SK-N-SH treated with all-trans-retinoic acid at 6 μM for 48 hours (cell line): ENCODE data around the gene PRSS33.

Experiments
- ATAC-seq: fragments of 200-7000 bp; cut with Tn5 transposase; 3 replicates; pipeline ENCODE4 v1.9.1; 2020; ENCODE audit warnings: mild to moderate bottlenecking, moderate library complexity
- ARNTL ChIP-seq: fragments of 450-650 bp; formaldehyde crosslinking; IDR thresholded peaks from 2 replicates; pipeline ENCODE4 v1.5.0; 2020; ENCODE audit warnings: low read depth, mild to moderate bottlenecking, moderate library complexity, borderline replicate concordance
- BACH2 ChIP-seq: fragments of 250-450 bp; sonication (Bioruptor Pico); IDR thresholded peaks from 2 replicates; pipeline ENCODE4 v1.9.0; 2021; ENCODE audit warnings: mild to moderate bottlenecking, borderline replicate concordance
- CSDC2 ChIP-seq: fragments of 250-450 bp; sonication (Bioruptor Pico); IDR thresholded peaks from 2 replicates; pipeline ENCODE4 v1.5.0; 2020; ENCODE audit warnings: mild to moderate bottlenecking, moderate library complexity
- ESRRG ChIP-seq: fragments of 250-450 bp; sonication (Bioruptor Pico); IDR thresholded peaks from 2 replicates; pipeline ENCODE4 v1.6.1; 2021; ENCODE audit warnings: mild to moderate bottlenecking
- GLIS3 ChIP-seq: fragments of 250-450 bp; sonication (Bioruptor Pico); IDR thresholded peaks from 2 replicates; pipeline ENCODE4 v1.5.0; 2020; ENCODE audit warnings: mild to moderate bottlenecking, moderate library complexity
- ISL1 ChIP-seq: fragments of 250-450 bp; sonication (Bioruptor Pico); IDR thresholded peaks from 2 replicates; pipeline ENCODE4 v2.1.2; 2022; ENCODE audit warnings: mild to moderate bottlenecking, moderate library complexity
- OSR1 ChIP-seq: fragments of 250-450 bp; sonication (Bioruptor Pico); IDR thresholded peaks from 2 replicates; pipeline ENCODE4 v1.8.0; 2022; ENCODE audit warnings: moderate library complexity, mild to moderate bottlenecking, inconsistent platforms
- PPARA ChIP-seq: fragments of 250-450 bp; sonication (Bioruptor Pico); IDR thresholded peaks from 2 replicates; pipeline ENCODE4 v1.5.0; 2020; ENCODE audit warnings: mild to moderate bottlenecking, borderline replicate concordance
- RARB ChIP-seq: fragments of 250-450 bp; sonication (Bioruptor Pico); IDR thresholded peaks from 2 replicates; pipeline ENCODE4 v1.8.0; 2021; ENCODE audit warnings: mild to moderate bottlenecking, moderate library complexity
- TCF4 ChIP-seq: fragments of 250-450 bp; sonication (Bioruptor Pico); IDR thresholded peaks from 2 replicates; pipeline ENCODE4 v1.8.0; 2021; ENCODE audit warnings: mild to moderate bottlenecking, moderate library complexity, borderline replicate concordance
- TOX ChIP-seq: fragments of 250-450 bp; sonication (Bioruptor Pico); IDR thresholded peaks from 2 replicates; pipeline ENCODE4 v1.8.0; 2021; ENCODE audit warnings: mild to moderate bottlenecking, moderate library complexity, borderline replicate concordance
- ZC3H10 ChIP-seq: fragments of 250-450 bp; sonication (Bioruptor Pico); IDR thresholded peaks from 2 replicates; pipeline ENCODE4 v1.5.1; 2021; ENCODE audit warnings: mild to moderate bottlenecking, moderate library complexity
- ZFP3 ChIP-seq: fragments of 250-450 bp; sonication (Bioruptor Pico); IDR thresholded peaks from 2 replicates; pipeline ENCODE4 v1.5.0; 2020; ENCODE audit warnings: mild to moderate bottlenecking, moderate library complexity
- ZFP30 ChIP-seq: fragments of 450-650 bp; formaldehyde crosslinking; IDR thresholded peaks from 2 replicates; pipeline ENCODE4 v1.5.0; 2022; ENCODE audit warnings: mild to moderate bottlenecking, moderate library complexity
- ZNF565 ChIP-seq: fragments of 450-650 bp; formaldehyde crosslinking; conservative IDR thresholded peaks from 2 replicates; pipeline ENCODE4 v1.5.0; 2020; ENCODE audit warnings: low read depth, mild to moderate bottlenecking, moderate library complexity
- ZNF70 ChIP-seq: fragments of 450-650 bp; formaldehyde crosslinking; IDR thresholded peaks from 2 replicates; pipeline ENCODE4 v1.5.0; 2020; ENCODE audit warnings: mild to moderate bottlenecking, moderate library complexity
- ZNF8 ChIP-seq: fragments of 450-650 bp; formaldehyde crosslinking; IDR thresholded peaks from 2 replicates; pipeline ENCODE4 v1.5.0; 2020; ENCODE audit warnings: mild to moderate bottlenecking, moderate library complexity
- TF ChIP-seq, protein P1 (sequence below): fragments of 250-450 bp; sonication (Bioruptor Pico); IDR thresholded peaks from 2 replicates; pipeline ENCODE4 v1.5.1; 2021; ENCODE audit warnings: mild to moderate bottlenecking, moderate library complexity
- TF ChIP-seq, protein P2 (sequence below): fragments of 250-450 bp; sonication (Bioruptor Pico); IDR thresholded peaks from 2 replicates; pipeline ENCODE4 v1.5.0; 2020; ENCODE audit warnings: mild to moderate bottlenecking, moderate library complexity
- TF ChIP-seq, protein P3 (sequence below): fragments of 250-450 bp; sonication (Bioruptor Pico); IDR thresholded peaks from 2 replicates; pipeline ENCODE4 v1.8.0; 2021; ENCODE audit warnings: low read depth, mild to moderate bottlenecking, moderate library complexity, borderline replicate concordance
- TF ChIP-seq, protein P4 (sequence below): fragments of 250-450 bp; sonication (Bioruptor Pico); IDR thresholded peaks from 2 replicates; pipeline ENCODE4 v1.5.1; 2020; ENCODE audit warnings: low read depth, mild to moderate bottlenecking, moderate library complexity
- TF ChIP-seq, protein P5 (sequence below): fragments of 250-450 bp; sonication (Bioruptor Pico); IDR thresholded peaks from 2 replicates; pipeline ENCODE4 v1.8.0; 2020; ENCODE audit warnings: mild to moderate bottlenecking, moderate library complexity, borderline replicate concordance

Gene PRSS33

DNA sequence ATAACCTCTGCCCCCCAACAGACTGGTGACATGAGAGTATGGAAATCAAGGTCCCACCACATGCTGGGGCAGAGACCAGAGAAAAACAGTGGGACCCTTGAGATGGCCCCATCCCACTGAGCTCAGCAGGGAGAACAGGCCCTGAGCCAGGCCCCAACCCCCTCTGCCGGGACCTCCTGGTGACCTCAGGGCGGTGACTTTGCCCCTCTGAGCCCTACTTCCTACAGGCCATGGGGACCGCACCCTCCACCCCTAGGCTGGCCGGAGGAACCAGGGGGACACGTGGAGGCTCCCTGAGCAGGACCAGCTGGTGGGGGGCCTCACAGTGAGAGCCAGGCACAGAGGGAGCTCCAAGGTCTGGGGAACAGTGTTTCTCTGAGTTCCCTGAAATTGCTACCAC lies 48.7 kb downstream of the PRSS33 start:
- ATAC-seq = no peak
- TF ChIP-seq ZFP3 (CRISPR knock-in tag) (no peak), TCF4 (CRISPR knock-in tag) (no peak), ZNF8 (no peak), ZFP30 (CRISPR knock-in tag) (no peak), TOX (no peak), OSR1 (CRISPR knock-in tag) (no peak)

DNA sequence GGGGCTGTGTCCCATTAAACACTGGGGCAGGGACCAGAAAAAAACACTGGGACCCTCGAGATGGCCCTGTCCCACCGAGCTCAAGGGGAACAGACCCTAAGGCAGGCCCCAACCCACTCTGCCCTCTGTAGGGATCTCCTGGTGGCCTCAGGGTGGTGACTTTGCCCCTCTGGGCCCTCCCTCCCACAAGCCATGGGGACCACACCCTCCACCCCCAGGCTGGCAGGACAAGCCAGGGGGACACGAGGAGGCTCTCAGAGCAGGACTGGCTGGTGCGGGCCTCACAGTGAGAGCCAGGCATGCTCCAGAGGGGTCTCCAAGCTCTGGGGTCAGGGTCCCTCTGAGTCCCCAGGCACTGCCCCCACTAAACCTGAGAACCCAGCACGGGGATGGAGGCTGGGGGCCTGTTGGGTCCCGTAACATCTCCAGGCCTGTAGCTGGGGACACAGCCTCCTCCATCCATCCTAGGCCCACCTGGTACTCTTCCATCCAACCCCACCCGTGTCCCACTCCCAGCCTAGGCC lies 49.4 kb downstream of the PRSS33 start:
- no peak for ATAC-seq
- no peak for TF ChIP-seq ZC3H10 (CRISPR knock-in tag)
- TF ChIP-seq ZNF565 (CRISPR knock-in tag) = no peak
- TF ChIP-seq, protein P1, sequence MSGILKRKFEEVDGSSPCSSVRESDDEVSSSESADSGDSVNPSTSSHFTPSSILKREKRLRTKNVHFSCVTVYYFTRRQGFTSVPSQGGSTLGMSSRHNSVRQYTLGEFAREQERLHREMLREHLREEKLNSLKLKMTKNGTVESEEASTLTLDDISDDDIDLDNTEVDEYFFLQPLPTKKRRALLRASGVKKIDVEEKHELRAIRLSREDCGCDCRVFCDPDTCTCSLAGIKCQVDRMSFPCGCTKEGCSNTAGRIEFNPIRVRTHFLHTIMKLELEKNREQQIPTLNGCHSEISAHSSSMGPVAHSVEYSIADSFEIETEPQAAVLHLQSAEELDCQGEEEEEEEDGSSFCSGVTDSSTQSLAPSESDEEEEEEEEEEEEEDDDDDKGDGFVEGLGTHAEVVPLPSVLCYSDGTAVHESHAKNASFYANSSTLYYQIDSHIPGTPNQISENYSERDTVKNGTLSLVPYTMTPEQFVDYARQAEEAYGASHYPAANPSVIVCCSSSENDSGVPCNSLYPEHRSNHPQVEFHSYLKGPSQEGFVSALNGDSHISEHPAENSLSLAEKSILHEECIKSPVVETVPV (CRISPR knock-in tag) = no peak
- no peak for TF ChIP-seq ESRRG
- TF ChIP-seq PPARA (CRISPR knock-in tag) = no peak
- no peak for TF ChIP-seq TOX
- no peak for TF ChIP-seq RARB (CRISPR knock-in tag)
- TF ChIP-seq BACH2 (CRISPR knock-in tag) = no peak
- TF ChIP-seq ZNF8 = no peak
- no peak for TF ChIP-seq ZNF70 (CRISPR knock-in tag)
- TF ChIP-seq GLIS3 (CRISPR knock-in tag) = no peak
- no peak for TF ChIP-seq ISL1 (CRISPR knock-in tag)
- TF ChIP-seq, protein P2, sequence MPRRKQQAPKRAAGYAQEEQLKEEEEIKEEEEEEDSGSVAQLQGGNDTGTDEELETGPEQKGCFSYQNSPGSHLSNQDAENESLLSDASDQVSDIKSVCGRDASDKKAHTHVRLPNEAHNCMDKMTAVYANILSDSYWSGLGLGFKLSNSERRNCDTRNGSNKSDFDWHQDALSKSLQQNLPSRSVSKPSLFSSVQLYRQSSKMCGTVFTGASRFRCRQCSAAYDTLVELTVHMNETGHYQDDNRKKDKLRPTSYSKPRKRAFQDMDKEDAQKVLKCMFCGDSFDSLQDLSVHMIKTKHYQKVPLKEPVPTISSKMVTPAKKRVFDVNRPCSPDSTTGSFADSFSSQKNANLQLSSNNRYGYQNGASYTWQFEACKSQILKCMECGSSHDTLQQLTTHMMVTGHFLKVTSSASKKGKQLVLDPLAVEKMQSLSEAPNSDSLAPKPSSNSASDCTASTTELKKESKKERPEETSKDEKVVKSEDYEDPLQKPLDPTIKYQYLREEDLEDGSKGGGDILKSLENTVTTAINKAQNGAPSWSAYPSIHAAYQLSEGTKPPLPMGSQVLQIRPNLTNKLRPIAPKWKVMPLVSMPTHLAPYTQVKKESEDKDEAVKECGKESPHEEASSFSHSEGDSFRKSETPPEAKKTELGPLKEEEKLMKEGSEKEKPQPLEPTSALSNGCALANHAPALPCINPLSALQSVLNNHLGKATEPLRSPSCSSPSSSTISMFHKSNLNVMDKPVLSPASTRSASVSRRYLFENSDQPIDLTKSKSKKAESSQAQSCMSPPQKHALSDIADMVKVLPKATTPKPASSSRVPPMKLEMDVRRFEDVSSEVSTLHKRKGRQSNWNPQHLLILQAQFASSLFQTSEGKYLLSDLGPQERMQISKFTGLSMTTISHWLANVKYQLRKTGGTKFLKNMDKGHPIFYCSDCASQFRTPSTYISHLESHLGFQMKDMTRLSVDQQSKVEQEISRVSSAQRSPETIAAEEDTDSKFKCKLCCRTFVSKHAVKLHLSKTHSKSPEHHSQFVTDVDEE (CRISPR knock-in tag) = no peak
- TF ChIP-seq ARNTL = no peak
- TF ChIP-seq, all 23 proteins: peak for 0

DNA sequence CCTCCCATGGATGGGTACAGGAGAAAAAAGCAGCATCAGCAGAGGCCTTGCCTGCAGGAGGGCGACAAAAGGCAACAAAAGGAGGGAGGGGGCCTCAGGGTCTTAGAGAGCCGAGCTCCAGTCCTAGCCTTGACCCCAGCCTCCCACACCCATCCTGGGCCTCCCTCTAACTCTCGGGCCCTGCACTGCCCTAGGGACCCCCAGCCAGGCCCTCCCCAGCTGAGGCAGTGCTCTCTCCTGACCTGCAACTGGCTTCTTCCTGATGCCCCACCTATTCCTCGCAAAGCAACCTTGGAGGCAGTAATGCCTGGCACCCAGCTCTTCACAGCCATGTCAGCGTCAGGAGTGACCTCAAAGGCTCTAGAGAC lies 50.1 kb downstream of the PRSS33 start:
- TF ChIP-seq ZNF565 (CRISPR knock-in tag) = no peak
- no peak for TF ChIP-seq ZC3H10 (CRISPR knock-in tag)
- TF ChIP-seq CSDC2 (CRISPR knock-in tag) = no peak
- no peak for TF ChIP-seq RARB (CRISPR knock-in tag)
- no peak for ATAC-seq

DNA sequence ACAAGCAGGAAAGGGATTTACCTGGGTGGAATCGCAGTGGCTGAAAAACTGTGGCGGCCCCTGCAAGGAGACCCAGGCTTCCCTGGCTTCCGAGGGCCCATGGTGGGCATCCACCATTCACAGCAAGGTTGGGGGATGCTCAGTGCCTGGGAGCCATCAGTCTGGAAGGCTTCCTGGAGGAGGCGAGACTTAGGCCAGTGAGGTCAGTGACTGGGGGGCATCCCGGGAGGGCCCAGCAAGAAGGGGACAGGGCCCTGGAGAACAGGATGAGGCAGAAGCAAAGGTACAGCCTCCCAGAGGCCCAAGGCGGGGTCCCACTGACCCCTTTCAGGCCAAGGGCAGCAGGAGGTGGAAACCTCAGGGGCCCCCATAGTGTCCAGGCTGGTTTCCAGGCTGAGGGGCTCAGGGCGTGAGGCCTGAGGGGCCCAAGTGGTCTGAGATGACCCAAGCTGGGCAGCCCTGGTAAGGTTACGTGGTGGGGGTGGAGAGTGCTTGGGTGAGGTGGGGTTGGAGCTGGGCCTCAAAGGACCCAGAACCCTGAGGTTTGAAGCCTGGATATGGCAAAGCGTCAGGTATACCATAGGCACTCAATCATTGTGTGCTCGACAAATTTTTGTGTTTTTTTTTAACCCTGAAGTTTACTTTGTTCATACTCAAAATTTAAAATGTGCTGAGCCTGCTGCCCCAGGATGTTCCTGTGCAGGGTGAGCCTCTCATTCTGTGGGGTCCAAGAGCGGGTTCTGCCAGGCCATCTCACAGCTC lies 50.7 kb downstream of the PRSS33 start:
- ATAC-seq = no peak
- TF ChIP-seq, protein P3, sequence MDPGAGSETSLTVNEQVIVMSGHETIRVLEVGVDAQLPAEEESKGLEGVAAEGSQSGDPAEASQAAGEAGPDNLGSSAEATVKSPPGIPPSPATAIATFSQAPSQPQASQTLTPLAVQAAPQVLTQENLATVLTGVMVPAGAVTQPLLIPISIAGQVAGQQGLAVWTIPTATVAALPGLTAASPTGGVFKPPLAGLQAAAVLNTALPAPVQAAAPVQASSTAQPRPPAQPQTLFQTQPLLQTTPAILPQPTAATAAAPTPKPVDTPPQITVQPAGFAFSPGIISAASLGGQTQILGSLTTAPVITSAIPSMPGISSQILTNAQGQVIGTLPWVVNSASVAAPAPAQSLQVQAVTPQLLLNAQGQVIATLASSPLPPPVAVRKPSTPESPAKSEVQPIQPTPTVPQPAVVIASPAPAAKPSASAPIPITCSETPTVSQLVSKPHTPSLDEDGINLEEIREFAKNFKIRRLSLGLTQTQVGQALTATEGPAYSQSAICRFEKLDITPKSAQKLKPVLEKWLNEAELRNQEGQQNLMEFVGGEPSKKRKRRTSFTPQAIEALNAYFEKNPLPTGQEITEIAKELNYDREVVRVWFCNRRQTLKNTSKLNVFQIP (CRISPR knock-in tag) = no peak
- no peak for TF ChIP-seq ZNF8
- TF ChIP-seq ESRRG = no peak
- no peak for TF ChIP-seq ZFP3 (CRISPR knock-in tag)
- no peak for TF ChIP-seq BACH2 (CRISPR knock-in tag)
- no peak for TF ChIP-seq OSR1 (CRISPR knock-in tag)
- no peak for TF ChIP-seq ZNF565 (CRISPR knock-in tag)
- no peak for TF ChIP-seq TCF4 (CRISPR knock-in tag)
- TF ChIP-seq, protein P4, sequence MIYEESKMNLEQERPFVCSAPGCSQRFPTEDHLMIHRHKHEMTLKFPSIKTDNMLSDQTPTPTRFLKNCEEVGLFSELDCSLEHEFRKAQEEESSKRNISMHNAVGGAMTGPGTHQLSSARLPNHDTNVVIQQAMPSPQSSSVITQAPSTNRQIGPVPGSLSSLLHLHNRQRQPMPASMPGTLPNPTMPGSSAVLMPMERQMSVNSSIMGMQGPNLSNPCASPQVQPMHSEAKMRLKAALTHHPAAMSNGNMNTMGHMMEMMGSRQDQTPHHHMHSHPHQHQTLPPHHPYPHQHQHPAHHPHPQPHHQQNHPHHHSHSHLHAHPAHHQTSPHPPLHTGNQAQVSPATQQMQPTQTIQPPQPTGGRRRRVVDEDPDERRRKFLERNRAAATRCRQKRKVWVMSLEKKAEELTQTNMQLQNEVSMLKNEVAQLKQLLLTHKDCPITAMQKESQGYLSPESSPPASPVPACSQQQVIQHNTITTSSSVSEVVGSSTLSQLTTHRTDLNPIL = no peak
- TF ChIP-seq, protein P5, sequence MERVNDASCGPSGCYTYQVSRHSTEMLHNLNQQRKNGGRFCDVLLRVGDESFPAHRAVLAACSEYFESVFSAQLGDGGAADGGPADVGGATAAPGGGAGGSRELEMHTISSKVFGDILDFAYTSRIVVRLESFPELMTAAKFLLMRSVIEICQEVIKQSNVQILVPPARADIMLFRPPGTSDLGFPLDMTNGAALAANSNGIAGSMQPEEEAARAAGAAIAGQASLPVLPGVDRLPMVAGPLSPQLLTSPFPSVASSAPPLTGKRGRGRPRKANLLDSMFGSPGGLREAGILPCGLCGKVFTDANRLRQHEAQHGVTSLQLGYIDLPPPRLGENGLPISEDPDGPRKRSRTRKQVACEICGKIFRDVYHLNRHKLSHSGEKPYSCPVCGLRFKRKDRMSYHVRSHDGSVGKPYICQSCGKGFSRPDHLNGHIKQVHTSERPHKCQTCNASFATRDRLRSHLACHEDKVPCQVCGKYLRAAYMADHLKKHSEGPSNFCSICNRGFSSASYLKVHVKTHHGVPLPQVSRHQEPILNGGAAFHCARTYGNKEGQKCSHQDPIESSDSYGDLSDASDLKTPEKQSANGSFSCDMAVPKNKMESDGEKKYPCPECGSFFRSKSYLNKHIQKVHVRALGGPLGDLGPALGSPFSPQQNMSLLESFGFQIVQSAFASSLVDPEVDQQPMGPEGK (CRISPR knock-in tag) = no peak
- TF ChIP-seq ZNF70 (CRISPR knock-in tag) = no peak
